Progenitor cell of endocrine pancreas (in vitro differentiated cells): Measurements from ENCODE around the gene FHL2. TPM values are rescaled to one million over a fixed set of nuclear protein-coding genes. Genes with fewer than 3 reads are reported as not detected.

Experiments used
- DNase-seq: peaks from one replicate; pipeline ENCODE4 v3.0.0; 2021; ENCODE audit warnings: low spot score; ENCODE audit not compliant: unreplicated experiment
- H3K27ac Mint-ChIP-seq: 2 replicates; pipeline ENCODE4 v1.8.0; 2021; ENCODE audit warnings: mild to moderate bottlenecking, moderate library complexity, mixed read lengths
- H3K27me3 Mint-ChIP-seq: 2 replicates; pipeline ENCODE4 v1.8.0; 2021; ENCODE audit warnings: mixed read lengths
- H3K36me3 Mint-ChIP-seq: 2 replicates; pipeline ENCODE4 v1.8.0; 2022; ENCODE audit warnings: mixed read lengths; ENCODE audit not compliant: insufficient read depth
- H3K4me1 Mint-ChIP-seq: 2 replicates; pipeline ENCODE4 v1.8.0; 2021; ENCODE audit warnings: low read depth, mixed read lengths
- H3K4me3 Mint-ChIP-seq: 2 replicates; pipeline ENCODE4 v1.8.0; 2021; ENCODE audit warnings: low read depth, mild to moderate bottlenecking, moderate library complexity, mixed read lengths
- H3K9me3 Mint-ChIP-seq: 2 replicates; pipeline ENCODE4 v1.8.0; 2021; ENCODE audit warnings: low read depth, mixed read lengths
- CTCF ChIP-seq: fragments of 200-600 bp; sonication (generic); IDR thresholded peaks from one replicate; pipeline ENCODE4 v1.5.0; 2021; ENCODE audit warnings: antibody characterized with exemption, mild to moderate bottlenecking; ENCODE audit not compliant: unreplicated experiment
- total RNA-seq: library from RNA; stranded (reverse); gene quantifications from 2 replicates; pipeline ENCODE4 v1.2.1, GENCODE V29; 2021

Gene FHL2
- total RNA-seq, 1 donor from 2014 or later: 2.2 TPM

GRCh38 chr2:105317937-105318336, 80.9 kb downstream of the FHL2 start:
- Mint-ChIP-seq H3K9me3 (no peaks in the 10 kb centered on the region), H3K27me3 (no peaks in the 10 kb centered on the region), H3K4me1 (peaks cover 2% of the 10 kb centered on the region)

GRCh38 chr2:105315314-105315713, 83.5 kb downstream of the FHL2 start:
- H3K4me3 Mint-ChIP-seq: no peak overlapping the region
- peaks cover 4% of the 10 kb centered on the region for H3K36me3 Mint-ChIP-seq
- TF ChIP-seq CTCF: no peak
- H3K27ac Mint-ChIP-seq: no peak overlapping the region
- no peaks in the 10 kb centered on the region for H3K27me3 Mint-ChIP-seq
- DNase-seq: no peak
- H3K4me1 Mint-ChIP-seq: peaks cover 2% of the 10 kb centered on the region
- no peaks in the 10 kb centered on the region for H3K9me3 Mint-ChIP-seq

More at GRCh38 chr2:105317937-105318336, 80.9 kb downstream of the FHL2 start:
- no peak for TF ChIP-seq CTCF
- H3K27ac Mint-ChIP-seq: no peak overlapping the region
- H3K4me3 Mint-ChIP-seq: no peak overlapping the region
- DNase-seq: no peak
- H3K36me3 Mint-ChIP-seq: peaks cover 2% of the 10 kb centered on the region

- no peak for DNase-seq
- no peak for TF ChIP-seq CTCF
- no peaks in the 10 kb centered on the region for H3K27me3 Mint-ChIP-seq
- H3K36me3 Mint-ChIP-seq: peaks cover 4% of the 10 kb centered on the region
- no peaks in the 10 kb centered on the region for H3K4me1 Mint-ChIP-seq
- no peak overlapping the region for H3K27ac Mint-ChIP-seq
- H3K9me3 Mint-ChIP-seq: no peaks in the 10 kb centered on the region
- no peak overlapping the region for H3K4me3 Mint-ChIP-seq
Observed at GRCh38 chr2:105313877-105314276, 85.0 kb downstream of the FHL2 start.

Other genes starting within 250 kb of the FHL2 start
- gene GPR45, start 157.3 kb downstream of the FHL2 start, total RNA-seq: not detected in 2 replicates
- 19.7 and 20.0 TPM in 2 replicates for gene TGFBRAP1, start 69.3 kb downstream of the FHL2 start, total RNA-seq
- 24.7 and 27.2 TPM in 2 replicates for gene C2orf49, start 61.5 kb downstream of the FHL2 start, total RNA-seq